ENCODE results near the gene SERPINB6.
"Not testable (repeated sequence)": the region's sequence is repeated elsewhere in the genome, so short reads cannot be mapped to it uniquely, and the experiment has no call there.

Gene SERPINB6

DNA sequence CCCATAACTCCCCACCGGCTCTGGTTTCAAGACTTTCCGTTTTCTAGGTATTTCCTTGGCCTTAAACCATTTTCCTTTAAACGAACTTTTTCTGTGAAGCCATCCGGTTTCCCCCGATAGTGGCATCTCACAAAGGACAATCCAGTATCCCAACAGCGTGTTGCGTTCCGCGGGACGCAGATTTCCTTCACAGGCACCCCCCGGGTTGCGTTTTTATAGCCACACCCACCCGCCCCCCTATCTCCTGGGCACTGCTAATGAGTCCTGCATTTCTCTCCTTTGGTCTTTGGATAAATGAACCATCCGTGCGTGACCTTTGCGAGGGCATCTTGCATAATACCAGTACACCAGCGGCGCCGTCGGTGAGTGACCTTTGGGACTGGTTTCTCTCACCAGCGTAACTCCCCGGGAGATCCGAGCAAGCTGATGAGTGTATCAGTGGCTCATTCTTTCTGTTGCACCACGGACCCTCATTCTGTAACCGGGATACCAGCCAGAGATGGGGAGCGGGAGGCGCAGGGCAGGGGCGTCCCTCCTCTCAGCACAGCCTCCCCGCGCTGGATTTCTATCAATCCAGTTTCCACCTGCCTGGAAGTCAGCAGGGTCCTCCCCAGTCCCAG is 27.7 kb upstream of the SERPINB6 start:
- no peak for DNase-seq

GRCh38 chr6:2998249-2998997 is 27.1 kb upstream of the SERPINB6 start:
- DNase-seq = not testable (repeated sequence)

DNA sequence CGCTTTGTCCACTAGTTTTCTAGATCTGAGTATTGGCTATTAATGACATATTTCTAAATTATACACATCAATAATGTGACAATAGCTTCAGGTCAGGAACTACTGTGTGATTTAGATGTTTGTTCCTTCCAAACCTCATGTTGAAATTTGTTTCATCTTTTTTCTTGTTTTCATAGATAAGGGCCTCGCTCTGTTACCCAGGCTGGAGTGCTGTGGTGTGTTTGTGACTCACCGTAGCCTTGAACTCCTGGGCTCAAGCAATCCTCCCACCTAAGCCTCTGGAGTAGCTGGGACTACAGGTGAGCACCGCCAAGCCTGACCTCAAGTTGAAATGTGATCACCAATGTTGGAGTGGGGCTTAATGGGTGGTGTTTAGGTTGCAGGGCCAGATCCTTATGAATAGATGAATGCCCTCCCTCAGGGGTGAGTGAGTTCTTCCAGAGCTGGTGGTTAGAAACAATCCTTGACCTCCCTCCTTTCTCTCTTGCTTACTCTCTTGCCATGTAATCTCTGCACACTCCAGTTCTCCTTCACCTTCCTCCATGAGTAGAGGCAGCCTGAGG is 22.5 kb upstream of the SERPINB6 start:
- no peak for DNase-seq

- no peak for DNase-seq
These were observed 21.1 kb upstream of the SERPINB6 start for GRCh38 chr6:2992330-2992979.

- no peak for DNase-seq
These were observed 19.7 kb upstream of the SERPINB6 start for GRCh38 chr6:2990932-2991506.

- no peak for DNase-seq
These were observed 19.0 kb upstream of the SERPINB6 start for GRCh38 chr6:2990248-2990931.

DNA sequence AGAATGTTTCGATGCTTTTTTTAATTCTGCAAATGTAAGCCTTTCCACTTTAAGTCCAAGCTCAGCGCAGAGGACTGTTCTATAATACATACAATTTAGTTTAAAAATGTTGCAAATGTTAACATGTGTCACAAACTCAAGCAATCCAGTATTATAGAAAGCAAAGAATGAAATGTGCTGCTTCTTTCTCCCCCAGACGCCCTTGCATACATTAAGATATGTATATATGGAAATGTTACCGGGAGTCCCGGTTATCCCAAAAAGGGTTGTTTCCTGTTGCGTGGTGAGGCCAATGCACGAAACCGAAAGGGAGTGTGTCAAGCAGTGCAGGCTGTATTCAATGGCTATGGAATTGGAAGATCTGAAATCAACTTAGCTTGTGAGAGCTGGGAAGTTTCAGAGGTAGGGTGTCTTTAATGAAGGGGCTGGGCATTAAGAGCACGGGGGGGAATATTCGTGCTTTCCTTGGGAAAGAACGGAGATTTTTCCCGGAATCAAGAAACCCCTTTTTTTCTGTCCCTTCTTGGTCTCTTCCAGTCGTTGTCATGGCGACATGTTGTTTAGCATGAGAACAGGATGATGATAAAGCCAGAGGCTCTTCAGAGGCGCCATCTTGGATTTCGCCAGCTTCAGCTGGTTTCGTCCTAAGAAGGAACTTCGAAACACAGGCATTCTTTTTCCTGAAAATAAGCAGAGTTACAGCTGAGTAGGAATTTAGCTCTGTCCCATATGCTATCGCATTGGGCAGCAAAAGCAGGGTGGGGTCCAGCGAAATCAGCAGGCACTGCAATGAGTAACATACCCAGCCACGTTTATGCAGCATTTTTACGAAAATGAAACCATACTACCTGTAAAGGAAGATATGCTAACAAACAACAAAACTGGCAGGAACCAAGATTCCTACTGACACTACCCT is 18.2 kb upstream of the SERPINB6 start:
- DNase-seq = peak; percentile 96

DNA sequence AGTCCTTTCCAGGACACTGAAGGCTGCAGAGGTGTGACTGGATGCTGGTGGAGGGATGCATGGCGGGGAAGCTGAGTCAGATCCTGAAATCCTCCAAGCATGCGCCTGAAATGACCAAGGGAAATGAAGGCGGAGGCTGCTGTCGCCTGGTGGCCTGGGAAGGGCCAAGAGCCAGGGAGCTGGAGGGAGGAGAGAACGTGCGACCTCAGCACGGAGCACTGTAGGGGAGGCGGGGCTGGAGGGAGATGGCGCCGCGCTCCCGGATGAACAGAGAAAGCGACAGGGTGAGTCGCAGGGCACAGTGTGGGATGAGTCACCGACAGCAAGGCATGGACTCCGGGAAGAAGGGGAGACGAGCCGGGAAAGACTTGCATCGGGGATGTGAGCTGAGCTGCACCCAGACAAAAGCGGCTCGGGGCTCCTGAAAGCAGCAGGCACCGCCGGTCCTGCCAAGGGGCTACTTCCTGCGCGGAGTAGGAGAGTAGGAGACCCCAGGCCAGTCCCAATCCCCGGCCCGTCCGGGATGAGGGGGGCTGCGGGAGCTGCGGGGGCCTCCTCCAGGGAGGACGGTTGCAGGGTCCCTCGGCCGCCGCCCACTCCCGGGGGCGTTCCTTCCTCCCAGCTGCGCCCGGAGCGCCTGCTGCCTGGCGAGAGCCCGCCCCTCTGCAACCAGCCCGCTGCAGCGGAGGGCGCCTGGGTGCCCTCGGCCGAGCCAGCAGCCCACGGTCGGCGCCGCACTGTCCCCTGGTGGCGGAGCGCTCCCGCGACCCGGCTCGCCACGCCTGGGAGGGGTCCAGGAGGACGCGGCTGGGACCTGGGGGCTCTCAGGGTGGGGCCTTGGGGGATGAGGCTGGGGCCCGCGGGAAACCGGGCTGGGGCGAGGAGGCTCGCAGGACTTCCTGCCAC is 17.3 kb upstream of the SERPINB6 start:
- DNase-seq = peak; percentile 82

DNA sequence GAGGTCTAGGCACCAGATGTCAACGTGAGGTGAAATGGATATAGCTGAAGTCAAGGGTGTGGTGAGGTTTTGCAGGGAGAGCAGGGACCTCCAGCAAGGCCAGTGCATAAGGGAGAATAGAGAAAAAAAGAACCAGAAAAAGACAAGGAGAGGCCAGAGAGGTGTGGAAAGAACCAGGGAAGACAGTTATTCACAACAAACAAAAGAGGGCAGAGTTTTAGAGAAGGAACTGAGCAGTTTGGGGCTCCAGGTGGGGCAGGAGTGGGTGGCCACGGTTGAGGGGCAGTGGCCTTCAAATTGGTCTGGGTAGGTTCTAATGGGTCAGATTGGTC is 16.7 kb upstream of the SERPINB6 start:
- no peak for DNase-seq

GRCh38 chr6:2986722-2987221 is 15.4 kb upstream of the SERPINB6 start:
- peak; percentile 75 for DNase-seq

DNA sequence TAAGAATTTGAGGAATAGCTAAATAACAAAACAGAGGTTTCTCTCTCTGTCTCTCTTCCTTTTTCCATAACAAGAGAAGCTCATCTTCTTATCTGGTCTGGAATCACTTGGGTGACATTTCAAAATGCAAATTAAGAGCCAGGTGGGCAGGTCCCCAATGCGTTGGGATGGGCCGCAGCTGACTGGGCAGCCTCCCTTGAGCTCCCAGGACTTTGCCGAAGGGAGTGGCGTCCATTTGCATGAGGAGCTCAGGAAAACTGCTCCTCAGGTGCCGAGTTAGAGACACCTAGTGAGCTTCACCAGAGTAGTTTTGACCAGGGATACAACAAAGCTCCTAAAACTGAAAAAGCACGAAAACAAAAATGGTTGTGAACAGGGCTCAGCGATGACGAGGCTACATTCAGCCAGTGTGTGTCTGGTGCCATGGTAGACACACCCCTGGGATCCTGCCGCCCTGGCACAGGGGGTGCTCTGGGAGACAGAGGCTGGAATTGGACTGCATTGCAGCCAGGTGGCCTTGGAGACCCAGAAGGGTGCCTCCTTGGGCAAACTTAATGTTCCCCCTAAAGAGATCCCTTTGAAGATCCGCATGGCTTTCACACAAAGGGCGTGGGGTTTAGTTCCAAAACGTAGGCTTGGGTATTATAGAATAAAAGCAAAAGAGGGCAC is 13.5 kb upstream of the SERPINB6 start:
- DNase-seq = no peak

GRCh38 chr6:2982426-2983117 is 11.2 kb upstream of the SERPINB6 start:
- no peak for DNase-seq

GRCh38 chr6:2980465-2980855 is 9.1 kb upstream of the SERPINB6 start:
- no peak for DNase-seq

- no peak for DNase-seq
These were observed 8.6 kb upstream of the SERPINB6 start for GRCh38 chr6:2979819-2980464.

- DNase-seq = no peak
These were observed 7.6 kb upstream of the SERPINB6 start for GRCh38 chr6:2978923-2979322.

- no peak for DNase-seq
These were observed 6.6 kb upstream of the SERPINB6 start for GRCh38 chr6:2977799-2978590.

DNA sequence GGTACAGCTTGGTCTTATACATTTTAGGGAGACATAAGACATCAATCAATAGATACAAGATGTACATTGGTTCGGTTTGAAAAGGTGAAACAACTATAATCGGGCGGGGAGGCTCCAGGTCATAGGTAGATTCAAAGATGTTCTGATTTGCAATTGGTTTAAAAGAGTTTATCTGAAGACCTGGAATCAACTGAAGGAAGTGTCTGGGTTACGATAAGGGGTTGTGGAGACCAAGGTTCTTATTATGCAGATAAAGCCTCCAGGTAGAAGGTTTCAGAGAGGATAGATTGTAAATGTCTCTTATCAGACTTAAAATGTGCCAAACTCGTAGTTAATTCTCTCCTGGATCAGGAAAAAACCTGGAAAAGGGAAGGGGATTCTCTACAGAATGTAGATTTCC is 5.9 kb upstream of the SERPINB6 start:
- DNase-seq = no peak

DNA sequence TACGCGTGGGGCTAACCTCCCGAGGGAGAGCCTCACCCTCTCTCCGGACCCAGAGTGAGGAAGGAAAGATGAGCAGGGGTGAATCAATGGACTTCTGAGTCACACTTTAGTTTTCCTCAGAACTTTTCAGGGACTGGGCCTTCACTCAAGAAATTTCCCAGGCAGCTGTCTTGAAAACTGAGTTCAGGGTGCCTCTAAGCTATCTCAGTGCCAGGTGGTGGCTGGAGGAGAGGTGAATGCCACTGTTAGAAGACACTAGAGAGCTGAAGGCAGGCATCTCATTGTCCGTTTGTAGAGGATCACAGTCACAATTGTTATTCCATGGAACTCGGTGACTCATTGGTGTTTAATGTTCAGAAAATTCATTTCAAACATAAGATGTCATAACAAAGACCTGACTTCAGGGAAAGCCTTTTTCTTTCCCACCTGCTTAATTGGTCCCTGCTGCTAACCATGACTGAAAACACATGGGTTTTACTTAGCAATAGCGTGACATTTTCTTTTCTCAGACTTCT is 5.3 kb upstream of the SERPINB6 start:
- DNase-seq = peak; percentile 31
